ENCODE measurements around the gene KCNJ6. TPM values are rescaled to one million over a fixed set of nuclear protein-coding genes. Genes with fewer than 3 reads are reported as not detected.

Gene KCNJ6
- total and polyA plus RNA-seq, 2 of the 8 experiments (the other 6 are each of a cell fraction or from before 2014, with no cell fraction given) = 0.51 to 1.2 TPM

- no peak overlapping the region for H3K27ac ChIP-seq (ENCODE audit: low read depth, low read length)
- TF ChIP-seq CHD2 (IDR thresholded peaks at IDR 0.05; ENCODE audit: low read length) = no peak
- TF ChIP-seq CBX5 (IDR thresholded peaks at IDR 0.05; ENCODE audit: low read depth, low read length) = no peak
- no peak for TF ChIP-seq SP1 (IDR thresholded peaks at IDR 0.05; ENCODE audit: low read depth, low read length)
- TF ChIP-seq CREB1 (IDR thresholded peaks at IDR 0.05) = no peak
- no peak for TF ChIP-seq GTF2F1 (IDR thresholded peaks at IDR 0.05; ENCODE audit: borderline replicate concordance, low read depth, low read length)
- no peak for TF ChIP-seq RAD21 (IDR thresholded peaks at IDR 0.05 in 1 of 2, conservative IDR thresholded peaks at IDR 0.05 in 1 of 2; ENCODE audit: low read depth in 2 of 2, low read length in 2 of 2)
- no peak for TF ChIP-seq SIRT6 (IDR thresholded peaks at IDR 0.05; ENCODE audit: low read length)
- TF ChIP-seq SP2 (IDR thresholded peaks at IDR 0.05; ENCODE audit: low read length) = no peak
- no peak for TF ChIP-seq JUN (IDR thresholded peaks at IDR 0.05; ENCODE audit: low read depth, low read length)
- TF ChIP-seq BACH1 (IDR thresholded peaks at IDR 0.05; ENCODE audit: low read length) = no peak
- TF ChIP-seq, protein P1, sequence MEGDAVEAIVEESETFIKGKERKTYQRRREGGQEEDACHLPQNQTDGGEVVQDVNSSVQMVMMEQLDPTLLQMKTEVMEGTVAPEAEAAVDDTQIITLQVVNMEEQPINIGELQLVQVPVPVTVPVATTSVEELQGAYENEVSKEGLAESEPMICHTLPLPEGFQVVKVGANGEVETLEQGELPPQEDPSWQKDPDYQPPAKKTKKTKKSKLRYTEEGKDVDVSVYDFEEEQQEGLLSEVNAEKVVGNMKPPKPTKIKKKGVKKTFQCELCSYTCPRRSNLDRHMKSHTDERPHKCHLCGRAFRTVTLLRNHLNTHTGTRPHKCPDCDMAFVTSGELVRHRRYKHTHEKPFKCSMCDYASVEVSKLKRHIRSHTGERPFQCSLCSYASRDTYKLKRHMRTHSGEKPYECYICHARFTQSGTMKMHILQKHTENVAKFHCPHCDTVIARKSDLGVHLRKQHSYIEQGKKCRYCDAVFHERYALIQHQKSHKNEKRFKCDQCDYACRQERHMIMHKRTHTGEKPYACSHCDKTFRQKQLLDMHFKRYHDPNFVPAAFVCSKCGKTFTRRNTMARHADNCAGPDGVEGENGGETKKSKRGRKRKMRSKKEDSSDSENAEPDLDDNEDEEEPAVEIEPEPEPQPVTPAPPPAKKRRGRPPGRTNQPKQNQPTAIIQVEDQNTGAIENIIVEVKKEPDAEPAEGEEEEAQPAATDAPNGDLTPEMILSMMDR (IDR thresholded peaks at IDR 0.05; ENCODE audit: control extremely low read depth in 1 of 3, insufficient read depth in 1 of 3, low read depth in 1 of 3, low read length in 3 of 3) = no peak
- no peak for TF ChIP-seq NRF1 (IDR thresholded peaks at IDR 0.05; ENCODE audit: low read depth, low read length)
- no peak for TF ChIP-seq POLR2AphosphoS5 (IDR thresholded peaks at IDR 0.05; ENCODE audit: low read depth, low read length)
These were observed 293.1 kb downstream of the KCNJ6 start for GRCh38 chr21:37623183-37623582.

More at GRCh38 chr21:37623183-37623582, 293.1 kb downstream of the KCNJ6 start:
- Histone ChIP-seq H3K56ac (replicated peaks; ENCODE audit: insufficient read length, low read depth, low read length) (no peak overlapping the region), H4K5ac (ENCODE audit: insufficient read length, low read depth, low read length) (no peak overlapping the region), H2BK12ac (ENCODE audit: low read depth, low read length) (no peak overlapping the region), H2BK5ac (ENCODE audit: low read depth, low read length) (no peak overlapping the region), H3K4me1 (replicated peaks in 1 of 4; ENCODE audit: control insufficient read depth in 3 of 4, insufficient read depth in 4 of 4, low read length in 3 of 4) (peaks cover 1 to 4% (median 4%) of the 10 kb centered on the region in 4 experiments; a peak in 4 of 7 replicates), H2AK5ac (ENCODE audit: low read depth, low read length) (no peak overlapping the region), H3K4me2 (ENCODE audit: insufficient read depth in 1 of 2, low read depth in 2 of 2, low read length in 2 of 2) (no peak overlapping the region), H3K36me3 (ENCODE audit: control insufficient read depth in 2 of 4, insufficient read depth in 4 of 4, low read length in 3 of 4) (no peaks in the 10 kb centered on the region), H2BK20ac (ENCODE audit: low read length) (no peak overlapping the region), H4K8ac (ENCODE audit: extremely low read depth, insufficient read depth, low read length) (no peak overlapping the region), H3K4ac (replicated peaks; ENCODE audit: insufficient read length, low read depth, low read length) (no peak overlapping the region), H2AFZ (ENCODE audit: low read length) (no peak overlapping the region), H4K91ac (replicated peaks; ENCODE audit: insufficient read length, low read length) (no peak overlapping the region), H4K20me1 (replicated peaks in 1 of 2; ENCODE audit: control insufficient read depth in 1 of 2, insufficient read depth in 2 of 2, low read length in 2 of 2) (no peaks in the 10 kb centered on the region), H3K23me2 (ENCODE audit: low read depth, low read length) (no peaks in the 10 kb centered on the region), H3K18ac (ENCODE audit: extremely low read depth, low read length) (no peak overlapping the region), H2BK15ac (ENCODE audit: low read length) (no peak overlapping the region), H3K9me3 (ENCODE audit: insufficient read depth in 2 of 2, low read depth in 1 of 2, low read length in 1 of 2) (no peaks in the 10 kb centered on the region), H2BK120ac (replicated peaks; ENCODE audit: low read depth, low read length) (no peak overlapping the region), H3K79me1 (ENCODE audit: low read depth, low read length) (no peaks in the 10 kb centered on the region), H3K79me2 (ENCODE audit: control insufficient read depth in 1 of 2, insufficient read depth in 2 of 2, low read length in 2 of 2) (no peaks in the 10 kb centered on the region; a peak in 1 of 4 replicates), H3K23ac (ENCODE audit: insufficient read length) (no peak overlapping the region), H3K14ac (ENCODE audit: insufficient read length) (no peak overlapping the region), H3K27me3 (replicated peaks in 1 of 4; ENCODE audit: control insufficient read depth in 3 of 4, extremely low read depth in 1 of 4, insufficient read depth in 3 of 4, low read length in 3 of 4) (no peaks in the 10 kb centered on the region), H3K9ac (replicated peaks in 1 of 4; ENCODE audit: extremely low read depth in 1 of 4, low read depth in 3 of 4, low read length in 3 of 4) (no peak overlapping the region), H3K4me3 (ENCODE audit: extremely low read depth in 1 of 4, insufficient read depth in 2 of 4, low read depth in 3 of 4, low read length in 4 of 4) (no peak overlapping the region)
- DNase-seq (ENCODE audit: low read depth in 1 of 2, low spot score in 2 of 2) (no peak), FAIRE-seq (no peak)
- CTCF ChIA-PET (ENCODE audit: partially characterized antibody) = interaction anchor here (1.3 to 1.5 kb wide), 3 partner anchors 17 to 78 kb away, joined by 4 to 5 read pairs (median 4); no protein-coding TSS in a partner anchor
- 87% methylated on average over 3 of the region's 3 CpGs; no CpG with 5 or more reads in 1 of the 2 experiments for WGBS, 2 experiments (ENCODE audit: extremely low coverage in 1 of 2, insufficient coverage in 1 of 2, insufficient read length in 1 of 2, insufficient replicate concordance in 2 of 2, low coverage in 1 of 2, low lambda C conversion rate in 2 of 2, missing lambda C conversion rate in 1 of 2)
- POLR2A ChIA-PET (ENCODE audit: partially characterized antibody) = interaction anchor here (1.2 to 2.3 kb wide), 2 partner anchors 9 to 31 kb away, joined by 3 to 6 read pairs; no protein-coding TSS in a partner anchor
